Measurements from ENCODE around the gene ARFGEF3.

- TF ChIP-seq TAF1 (IDR thresholded peaks at IDR 0.05; ENCODE audit: borderline replicate concordance, insufficient read depth, low read length) (no peak), POLR2AphosphoS5 (IDR thresholded peaks at IDR 0.05; ENCODE audit: low read depth, low read length) (no peak)
Measured at GRCh38 chr6:138161338-138162110, at the start of gene ARFGEF3.
